H1 (cell line): ENCODE measurements around the gene CD14. TPM values are rescaled to one million over a fixed set of nuclear protein-coding genes. Genes with fewer than 3 reads are reported as not detected.
"Not testable (repeated sequence)": the region's sequence is repeated elsewhere in the genome, so short reads cannot be mapped to it uniquely, and the experiment has no call there.

Source experiments
- CTCF ChIA-PET: fragments of 300-600 bp; sonication (Branson Sonifier 250); formaldehyde crosslinking; loops from one replicate; lab custom pipeline; 2021; ENCODE audit not compliant: partially characterized antibody; lab: Charles Lee
- POLR2A ChIA-PET: fragments of 300-600 bp; sonication (Branson Sonifier 250); formaldehyde crosslinking; loops from one replicate; lab custom pipeline; 2021; ENCODE audit warnings: inconsistent platforms; ENCODE audit not compliant: partially characterized antibody; lab: Charles Lee
- DNase-seq, 2 experiments: peaks; one replicate each; pipeline versions ENCODE4 v3.0.0 to v3.0.0-alpha.2; 2010 to 2022; ENCODE audit warnings: low spot score in 2 of 2, low read depth in 1 of 2, mixed read lengths in 1 of 2
- FAIRE-seq: peaks from 2 replicates; lab custom pipeline; 2011; peaks lifted over from hg19 to GRCh38; lab: Jason Lieb, UNC
- H2AFZ ChIP-seq: 2 replicates; pipeline ENCODE4 v1.8.1; 2012; ENCODE audit warnings: low read length, inconsistent platforms
- H2AK5ac ChIP-seq: 2 replicates; pipeline ENCODE4 v1.6.1; 2013; ENCODE audit warnings: low read depth, low read length
- H2BK120ac ChIP-seq: replicated peaks from 2 replicates; pipeline ENCODE3; 2013; ENCODE audit warnings: low read depth, low read length, inconsistent platforms
- H2BK12ac ChIP-seq: 2 replicates; pipeline ENCODE4 v1.6.1; 2013; ENCODE audit warnings: low read depth, low read length
- H2BK15ac ChIP-seq: 2 replicates; pipeline ENCODE4 v1.6.1; 2013; ENCODE audit warnings: low read length
- H2BK20ac ChIP-seq: 2 replicates; pipeline ENCODE4 v1.6.1; 2013; ENCODE audit warnings: low read length
- H2BK5ac ChIP-seq: 2 replicates; pipeline ENCODE4 v1.6.1; 2013; ENCODE audit warnings: low read depth, low read length
- H3K14ac ChIP-seq: 2 replicates; pipeline ENCODE4 v1.6.1; 2013; ENCODE audit warnings: inconsistent platforms; ENCODE audit not compliant: insufficient read length
- H3K18ac ChIP-seq: 2 replicates; pipeline ENCODE4 v1.6.1; 2013; ENCODE audit warnings: low read length; ENCODE audit errors: extremely low read depth
- H3K23ac ChIP-seq: 2 replicates; pipeline ENCODE4 v1.6.1; 2013; ENCODE audit warnings: inconsistent platforms; ENCODE audit not compliant: insufficient read length
- H3K23me2 ChIP-seq: 2 replicates; pipeline ENCODE4 v1.6.1; 2013; ENCODE audit warnings: low read depth, low read length
- H3K27ac ChIP-seq: 2 replicates; pipeline ENCODE4 v1.6.1; 2011; ENCODE audit warnings: low read depth, low read length, inconsistent platforms
- H3K27me3 ChIP-seq, 4 experiments: replicated peaks in 1 of 4; 1 replicate in 1 of 4; 2 replicates in 3 of 4; pipeline versions ENCODE4 v1.6.1 to v1.8.1; 2011 to 2013; ENCODE audit warnings: low read length in 3 of 4, mild to moderate bottlenecking in 3 of 4, inconsistent platforms in 2 of 4, mixed read lengths in 2 of 4, moderate library complexity in 1 of 4; ENCODE audit not compliant: control insufficient read depth in 3 of 4, insufficient read depth in 3 of 4; ENCODE audit errors: extremely low read depth in 1 of 4
- H3K36me3 ChIP-seq, 4 experiments: 2 replicates each; pipeline versions ENCODE4 v1.6.1 to v1.8.1; 2011 to 2013; ENCODE audit warnings: mild to moderate bottlenecking in 4 of 4, low read length in 3 of 4, moderate library complexity in 2 of 4, control low read depth in 1 of 4, inconsistent platforms in 1 of 4; ENCODE audit not compliant: insufficient read depth in 4 of 4, control insufficient read depth in 2 of 4
- H3K4ac ChIP-seq: replicated peaks from 2 replicates; pipeline ENCODE3; 2013; ENCODE audit warnings: low read length, low read depth, mixed read lengths, inconsistent platforms; ENCODE audit not compliant: insufficient read length
- H3K4me1 ChIP-seq, 4 experiments: replicated peaks in 1 of 4; 1 replicate in 1 of 4; 2 replicates in 3 of 4; pipeline versions ENCODE4 v1.6.1 to v1.8.1; 2011 to 2013; ENCODE audit warnings: low read length in 3 of 4, inconsistent platforms in 2 of 4, mixed read lengths in 1 of 4; ENCODE audit not compliant: insufficient read depth in 4 of 4, control insufficient read depth in 3 of 4
- H3K4me2 ChIP-seq, 2 experiments: 2 replicates each; pipeline versions ENCODE4 v1.6.1 to v1.8.1; 2011 to 2013; ENCODE audit warnings: low read depth in 2 of 2, low read length in 2 of 2, control low read depth in 1 of 2, inconsistent platforms in 1 of 2, mild to moderate bottlenecking in 1 of 2; ENCODE audit not compliant: insufficient read depth in 1 of 2
- H3K4me3 ChIP-seq, 4 experiments: fragments of 200-600, 300-600 bp in 1 of 4; sonication (generic), shearing (Covaris generic), sonication (Bioruptor Twin) in 1 of 4; 2 replicates each; pipeline versions ENCODE4 v1.5.1 to v1.8.1; 2011 to 2016; ENCODE audit warnings: low read length in 4 of 4, low read depth in 3 of 4, control low read depth in 2 of 4, inconsistent platforms in 2 of 4, mild to moderate bottlenecking in 2 of 4, mixed read lengths in 1 of 4, moderate library complexity in 1 of 4; ENCODE audit not compliant: insufficient read depth in 2 of 4; ENCODE audit errors: extremely low read depth in 1 of 4
- H3K56ac ChIP-seq: replicated peaks from 2 replicates; pipeline ENCODE3; 2013; ENCODE audit warnings: low read depth, mild to moderate bottlenecking, mixed read lengths, low read length, inconsistent platforms; ENCODE audit not compliant: insufficient read length
- H3K79me1 ChIP-seq: 2 replicates; pipeline ENCODE4 v1.6.1; 2013; ENCODE audit warnings: low read depth, low read length, control low read depth
- H3K79me2 ChIP-seq, 2 experiments: 2 replicates each; pipeline versions ENCODE4 v1.6.1 to v1.8.1; 2012 to 2013; ENCODE audit warnings: low read length in 2 of 2, mild to moderate bottlenecking in 2 of 2, inconsistent platforms in 1 of 2; ENCODE audit not compliant: insufficient read depth in 2 of 2, control insufficient read depth in 1 of 2
- H3K9ac ChIP-seq, 4 experiments: replicated peaks in 1 of 4; 1 replicate in 1 of 4; 2 replicates in 3 of 4; pipeline versions ENCODE4 v1.6.1 to v1.8.1; 2011 to 2013; ENCODE audit warnings: low read depth in 3 of 4, low read length in 3 of 4, control low read depth in 2 of 4, mild to moderate bottlenecking in 2 of 4, moderate library complexity in 2 of 4, inconsistent platforms in 1 of 4; ENCODE audit errors: extremely low read depth in 1 of 4
- H3K9me3 ChIP-seq, 2 experiments: 2 replicates each; pipeline versions ENCODE4 v1.6.1 to v1.8.1; 2012 to 2013; ENCODE audit warnings: mild to moderate bottlenecking in 2 of 2, moderate library complexity in 2 of 2, control low read depth in 1 of 2, inconsistent platforms in 1 of 2, low read depth in 1 of 2, low read length in 1 of 2, mixed read lengths in 1 of 2; ENCODE audit not compliant: insufficient read depth in 2 of 2
- H4K20me1 ChIP-seq, 2 experiments: replicated peaks in 1 of 2; 2 replicates each; pipeline versions ENCODE3 to v1.8.1; 2011 to 2013; ENCODE audit warnings: inconsistent platforms in 2 of 2, low read length in 2 of 2, mild to moderate bottlenecking in 1 of 2; ENCODE audit not compliant: insufficient read depth in 2 of 2, control insufficient read depth in 1 of 2
- H4K5ac ChIP-seq: 2 replicates; pipeline ENCODE4 v1.6.1; 2013; ENCODE audit warnings: low read length, low read depth, mixed read lengths, inconsistent platforms; ENCODE audit not compliant: insufficient read length
- H4K8ac ChIP-seq: 2 replicates; pipeline ENCODE4 v1.8.0; 2013; ENCODE audit warnings: mild to moderate bottlenecking, moderate library complexity, low read length, inconsistent platforms; ENCODE audit not compliant: insufficient read depth; ENCODE audit errors: extremely low read depth
- H4K91ac ChIP-seq: replicated peaks from 2 replicates; pipeline ENCODE3; 2013; ENCODE audit warnings: low read length, mixed read lengths, inconsistent platforms; ENCODE audit not compliant: insufficient read length
- CHD2 ChIP-seq: IDR thresholded peaks from 2 replicates; pipeline ENCODE4 v1.6.1; 2012; ENCODE audit warnings: low read length, improper control_type of control experiment
- EZH2 ChIP-seq: fragments of 200-600 bp; sonication (generic); IDR thresholded peaks from 2 replicates; pipeline ENCODE4 v1.7.1; 2012; ENCODE audit warnings: low read depth, mild to moderate bottlenecking, moderate library complexity, low read length, inconsistent platforms; ENCODE audit not compliant: severe bottlenecking
- MAFK ChIP-seq: IDR thresholded peaks from 2 replicates; pipeline ENCODE4 v1.6.1; 2012; ENCODE audit warnings: low read depth, mild to moderate bottlenecking, improper control_type of control experiment, low read length
- NANOG ChIP-seq: IDR thresholded peaks from 2 replicates; pipeline ENCODE4 v1.6.1; 2011; ENCODE audit warnings: low read length, low read depth, mild to moderate bottlenecking, inconsistent platforms; ENCODE audit not compliant: insufficient read depth, poor library complexity, severe bottlenecking
- POU5F1 ChIP-seq: IDR thresholded peaks from 2 replicates; pipeline ENCODE4 v1.6.1; 2011; ENCODE audit warnings: low read depth, mild to moderate bottlenecking, low read length, moderate library complexity
- SIX5 ChIP-seq: IDR thresholded peaks from 2 replicates; pipeline ENCODE4 v1.6.1; 2011; ENCODE audit warnings: mild to moderate bottlenecking, low read depth, low read length
- WGBS, 2 experiments: shearing (Covaris generic) in 1 of 2; methylation state at CpG; one replicate each; pipeline versions ENCODE4 v1.1.6 to v1.1.7; 2013 to 2015; ENCODE audit warnings: low lambda C conversion rate in 2 of 2, mixed read lengths in 2 of 2, inconsistent platforms in 1 of 2, low coverage in 1 of 2, missing lambda C conversion rate in 1 of 2; ENCODE audit not compliant: insufficient replicate concordance in 2 of 2, insufficient coverage in 1 of 2, insufficient read length in 1 of 2; ENCODE audit errors: extremely low coverage in 1 of 2, missing lambda C conversion rate in 1 of 2; 5-methylcytosine and 5-hydroxymethylcytosine counted together
- polyA plus RNA-seq, 7 experiments: library from polyadenylated mRNA; depleted of rRNA in 3 of 7; stranded (reverse) in 5 of 7; unstranded in 2 of 7; fragments of >200 nt in 5 of 7; fragments of 200-250 nt in 2 of 7; gene quantifications; 1 replicate in 5 of 7; 2 replicates in 1 of 7; 4 replicates in 1 of 7; pipeline versions ENCODE4 v1.2.1 to v1.2.3, GENCODE V29; 2011 to 2013; ENCODE audit warnings: missing spikeins in 2 of 7, mixed read lengths in 2 of 7
- total RNA-seq: library from RNA; stranded (reverse); fragmentation: NEBNext Ultra II Directional; extraction: Animal tissue kit (Norgen Biotek cat#: 25700); gene quantifications from 2 replicates; pipeline ENCODE4 v1.2.1, GENCODE V29; 2021

CD14 gene
- total and polyA plus RNA-seq, 2 of the 8 experiments (the other 6 are each of a cell fraction or from before 2014, with no cell fraction given), result 0.15 TPM; not detected in 1

DNA sequence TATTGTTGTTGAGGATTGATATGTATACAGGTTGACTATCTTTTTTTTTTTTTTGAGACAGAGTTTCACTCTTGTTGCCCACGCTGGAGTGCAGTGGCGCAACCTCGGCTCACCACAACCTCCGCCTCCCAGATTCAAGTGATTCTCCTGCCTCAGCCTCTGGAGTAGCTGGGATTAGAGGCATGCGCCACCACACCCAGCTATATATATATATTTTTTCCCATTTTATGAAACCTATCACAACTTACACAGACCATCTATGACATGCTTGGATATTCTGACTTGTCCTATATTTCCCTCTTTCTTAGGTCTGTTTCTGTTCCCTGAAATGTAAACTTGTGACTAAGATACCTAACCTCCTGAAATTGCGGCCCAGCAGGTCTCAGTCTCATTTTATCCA lies 5.0 kb downstream of the CD14 start (continued):
- no peak for TF ChIP-seq MAFK
- TF ChIP-seq POU5F1, result no peak
- TF ChIP-seq CHD2, result no peak
- no peak for TF ChIP-seq NANOG
- TF ChIP-seq SIX5, result no peak
- TF ChIP-seq EZH2, result no peak

- POLR2A ChIA-PET, result interaction anchor here (1.2 kb wide), 1 partner anchor 77 kb away, joined by 4 read pairs; the partner anchor contains the start of gene EIF4EBP3
- CTCF ChIA-PET, result interaction anchor here (1.0 kb wide), 1 partner anchor 10 kb away, joined by 8 read pairs; no protein-coding TSS in a partner anchor
- H3K4me2 ChIP-seq, result not testable (repeated sequence)
These were observed 8.1 kb downstream of the CD14 start for GRCh38 chr5:140624886-140625285.

More at GRCh38 chr5:140624886-140625285, 8.1 kb downstream of the CD14 start:
- not testable (repeated sequence) for H2AK5ac ChIP-seq, H3K79me1 ChIP-seq, H3K79me2 ChIP-seq, H4K5ac ChIP-seq, H4K8ac ChIP-seq, H3K4ac ChIP-seq, H3K4me3 ChIP-seq, H2BK15ac ChIP-seq, H3K23me2 ChIP-seq, H3K27me3 ChIP-seq, H3K27ac ChIP-seq, H3K36me3 ChIP-seq, H2BK5ac ChIP-seq, DNase-seq, H2BK120ac ChIP-seq, H3K18ac ChIP-seq, H3K56ac ChIP-seq, H3K4me1 ChIP-seq, H3K23ac ChIP-seq, H3K14ac ChIP-seq, H2BK12ac ChIP-seq, H4K20me1 ChIP-seq, H3K9ac ChIP-seq, FAIRE-seq, H4K91ac ChIP-seq, H2BK20ac ChIP-seq, H2AFZ ChIP-seq
- WGBS, 2 experiments, result 87% methylated on average over 10 of the region's 10 CpGs; no CpG with 5 or more reads in 1 of the 2 experiments
- H3K9me3 ChIP-seq, result peaks cover 30 to 42% of the 10 kb centered on the region in 2 experiments
